H7 (cell line): ENCODE data around the gene ADCY5. TPM values are rescaled to one million over a fixed set of nuclear protein-coding genes. Genes with fewer than 3 reads are reported as not detected.

Experiments
- DNase-seq: peaks from one replicate; pipeline ENCODE4 v3.0.0; 2012
- H3K27me3 ChIP-seq: 2 replicates; pipeline ENCODE4 v1.6.0; 2011; ENCODE audit warnings: mild to moderate bottlenecking, low read length; ENCODE audit not compliant: control insufficient read depth, insufficient read depth
- H3K36me3 ChIP-seq: replicated peaks from 2 replicates; pipeline ENCODE4 v1.5.1; 2011; ENCODE audit warnings: low read length; ENCODE audit not compliant: control insufficient read depth, insufficient read depth
- H3K4me3 ChIP-seq: 2 replicates; pipeline ENCODE4 v1.5.1; 2011; ENCODE audit warnings: low read depth, mild to moderate bottlenecking, control low read depth, low read length, moderate library complexity; ENCODE audit not compliant: insufficient read depth
- total RNA-seq: library from RNA; depleted of rRNA; stranded (reverse); fragments of >200 nt; shearing (Covaris generic); gene quantifications from 2 replicates; pipeline ENCODE4 v1.2.3, GENCODE V29; 2014

Gene ADCY5
- total RNA-seq, 1 experiment from 2014 or later: 2.4 TPM

- no peaks in the 10 kb centered on the region for H3K36me3 ChIP-seq
- H3K27me3 ChIP-seq: no peaks in the 10 kb centered on the region
- no peak overlapping the region for H3K4me3 ChIP-seq
- no peak for DNase-seq
Measured at GRCh38 chr3:123327956-123328850, 120.7 kb downstream of the ADCY5 start.

DNA sequence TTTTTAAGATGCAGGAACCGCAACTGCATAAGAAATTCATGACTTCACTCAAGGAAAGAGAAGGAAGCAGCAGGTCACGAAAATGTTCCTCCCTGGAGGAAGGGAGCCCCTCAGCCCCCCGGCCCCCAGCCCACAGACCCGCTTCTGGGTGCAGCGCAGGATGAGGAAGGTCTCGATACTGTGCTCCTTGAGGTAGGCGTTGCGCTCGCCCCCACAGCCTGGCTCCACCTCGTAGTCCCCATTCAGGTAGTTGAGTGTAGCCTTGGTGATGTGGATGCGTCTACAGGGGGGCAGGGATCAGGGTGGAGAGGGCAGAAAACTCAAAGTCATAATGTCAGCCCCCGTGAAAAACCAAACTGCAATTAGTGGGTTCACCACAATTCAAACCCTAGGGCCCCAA is 121.4 kb downstream of the ADCY5 start:
- H3K4me3 ChIP-seq: no peak overlapping the region
- DNase-seq: no peak
- H3K27me3 ChIP-seq: no peaks in the 10 kb centered on the region
- H3K36me3 ChIP-seq: no peaks in the 10 kb centered on the region

- no peaks in the 10 kb centered on the region for H3K27me3 ChIP-seq
- H3K36me3 ChIP-seq: no peaks in the 10 kb centered on the region
- H3K4me3 ChIP-seq: no peak overlapping the region
- no peak for DNase-seq
Measured at GRCh38 chr3:123326531-123326930, 122.4 kb downstream of the ADCY5 start.

- no peaks in the 10 kb centered on the region for H3K27me3 ChIP-seq
- DNase-seq: no peak
- H3K4me3 ChIP-seq: no peak overlapping the region
- no peaks in the 10 kb centered on the region for H3K36me3 ChIP-seq
Measured at GRCh38 chr3:123325766-123326256, 123.1 kb downstream of the ADCY5 start.

DNA sequence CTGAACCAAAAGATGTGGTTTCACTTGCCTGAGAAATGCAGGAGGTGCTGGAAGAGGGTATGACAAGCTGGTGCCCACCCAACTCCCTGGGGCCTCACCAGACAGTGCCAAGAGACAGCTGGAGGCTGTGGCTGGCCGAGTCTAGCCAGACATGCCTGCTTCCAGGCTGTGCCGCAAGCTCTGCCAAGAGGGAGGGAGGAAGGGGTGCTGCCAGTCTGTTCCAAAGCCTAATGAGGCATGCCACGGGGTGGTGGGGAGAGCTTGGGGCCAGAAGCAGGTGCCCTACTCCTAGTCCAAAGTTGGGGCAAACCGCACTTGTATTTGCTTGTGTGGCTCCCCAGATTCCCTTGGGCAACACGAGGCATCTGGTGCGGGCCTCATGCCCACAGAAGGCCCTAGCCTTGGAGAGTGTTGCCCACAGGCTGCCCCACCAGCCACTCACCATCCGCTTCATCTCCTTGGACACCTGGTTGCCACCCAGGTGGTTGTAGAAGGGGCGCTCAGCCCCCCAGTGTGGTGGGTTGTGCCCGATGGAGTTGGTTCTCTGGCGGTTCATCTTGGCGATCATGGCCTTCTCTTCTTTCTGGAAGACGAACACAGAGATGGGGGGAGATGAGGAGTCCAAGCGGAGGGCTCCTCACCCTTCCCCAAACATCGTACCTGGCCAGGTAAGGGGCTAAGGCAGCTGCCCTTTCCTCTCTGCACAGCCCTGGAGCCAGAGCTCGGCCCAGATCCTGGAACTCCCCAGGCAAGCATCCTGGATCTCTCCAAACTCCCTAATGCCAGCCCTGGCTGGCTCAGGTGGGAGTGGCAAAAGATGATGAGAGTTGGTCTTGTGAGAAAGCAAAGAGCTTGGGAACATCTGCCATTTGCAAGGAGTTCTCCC is 123.8 kb downstream of the ADCY5 start:
- no peak overlapping the region for H3K4me3 ChIP-seq
- DNase-seq: no peak
- H3K36me3 ChIP-seq: no peaks in the 10 kb centered on the region
- H3K27me3 ChIP-seq: no peaks in the 10 kb centered on the region; the same call in 1 of the 2 replicates

DNA sequence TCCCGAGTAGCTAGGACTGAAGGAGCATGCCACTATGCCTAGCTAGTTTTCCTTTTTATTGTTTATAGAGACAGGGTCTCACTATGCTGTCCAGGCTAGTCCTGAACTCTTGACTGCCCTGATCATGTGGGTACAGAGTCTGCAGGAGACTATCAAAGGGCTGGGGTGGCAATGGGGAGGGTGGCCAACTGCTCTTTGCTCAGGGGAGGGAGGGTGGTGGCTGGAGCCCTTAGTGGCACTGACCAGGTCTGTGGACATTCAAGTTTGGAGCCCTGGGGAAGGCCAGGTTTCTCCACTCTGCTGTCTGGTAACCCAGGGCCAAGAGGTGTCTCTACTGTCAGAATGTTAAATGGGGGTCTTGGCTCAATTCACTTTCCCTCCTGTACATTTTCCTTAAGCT is 125.1 kb downstream of the ADCY5 start:
- DNase-seq: no peak
- Histone ChIP-seq H3K27me3 (no peaks in the 10 kb centered on the region; the same call in 1 of the 2 replicates), H3K36me3 (no peaks in the 10 kb centered on the region), H3K4me3 (no peak overlapping the region)

DNA sequence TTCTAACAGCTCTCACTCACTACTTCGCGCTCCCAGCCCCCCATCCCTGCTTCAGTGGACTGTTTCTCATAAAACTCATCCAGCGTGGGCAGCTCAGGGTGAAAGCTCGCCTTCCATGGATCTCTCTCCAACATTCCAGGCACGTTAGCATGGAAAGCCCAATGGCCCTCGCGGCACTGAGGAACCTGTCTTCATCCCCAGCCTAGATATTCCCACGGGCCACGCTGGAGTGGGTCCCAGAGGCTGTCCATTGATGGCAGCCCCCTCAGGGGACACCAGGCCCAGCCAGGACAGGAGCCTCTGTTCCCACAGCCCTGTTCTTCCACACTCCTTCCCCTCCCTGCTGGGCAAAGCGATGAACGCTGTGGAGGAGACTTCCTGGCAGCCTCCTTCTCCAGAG is 126.0 kb downstream of the ADCY5 start:
- H3K4me3 ChIP-seq: no peak overlapping the region
- DNase-seq: no peak
- H3K36me3 ChIP-seq: no peaks in the 10 kb centered on the region
- no peaks in the 10 kb centered on the region; the same call in 1 of the 2 replicates for H3K27me3 ChIP-seq

- no peak for DNase-seq
- Histone ChIP-seq H3K36me3 (no peaks in the 10 kb centered on the region), H3K27me3 (no peaks in the 10 kb centered on the region; the same call in 1 of the 2 replicates), H3K4me3 (no peak overlapping the region)
Measured at GRCh38 chr3:123321806-123322205, 127.1 kb downstream of the ADCY5 start.

DNA sequence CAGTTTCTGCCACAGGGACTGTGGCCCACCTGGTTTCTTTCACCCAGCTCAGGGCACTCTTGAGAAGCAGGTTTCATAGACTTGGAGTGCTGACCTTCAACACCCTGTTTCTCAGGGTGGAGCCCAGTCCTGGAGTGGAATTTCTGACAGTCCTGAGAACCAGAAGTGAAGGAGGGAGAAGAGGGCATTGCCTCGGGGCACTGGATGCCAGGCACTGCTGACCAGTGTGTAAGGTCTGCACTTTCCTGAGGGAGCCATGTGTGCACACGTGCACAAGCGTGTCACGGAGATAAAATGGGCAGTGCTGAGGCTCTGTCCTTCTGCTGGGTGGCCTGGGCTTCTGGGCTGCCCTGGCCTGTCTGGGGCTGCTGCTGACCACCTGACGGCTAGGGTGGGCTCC is 128.7 kb downstream of the ADCY5 start:
- DNase-seq: no peak
- Histone ChIP-seq H3K36me3 (no peaks in the 10 kb centered on the region), H3K27me3 (no peaks in the 10 kb centered on the region; the same call in 1 of the 2 replicates), H3K4me3 (no peak overlapping the region)

GRCh38 chr3:123319760-123320159 is 129.1 kb downstream of the ADCY5 start:
- DNase-seq: peak; percentile 88
- H3K4me3 ChIP-seq: no peak overlapping the region
- no peaks in the 10 kb centered on the region; the same call in 1 of the 2 replicates for H3K27me3 ChIP-seq
- H3K36me3 ChIP-seq: no peaks in the 10 kb centered on the region

- Histone ChIP-seq H3K36me3 (no peaks in the 10 kb centered on the region), H3K27me3 (no peaks in the 10 kb centered on the region; the same call in 1 of the 2 replicates), H3K4me3 (no peak overlapping the region)
- no peak for DNase-seq
Measured at GRCh38 chr3:123318374-123318773, 130.5 kb downstream of the ADCY5 start.

DNA sequence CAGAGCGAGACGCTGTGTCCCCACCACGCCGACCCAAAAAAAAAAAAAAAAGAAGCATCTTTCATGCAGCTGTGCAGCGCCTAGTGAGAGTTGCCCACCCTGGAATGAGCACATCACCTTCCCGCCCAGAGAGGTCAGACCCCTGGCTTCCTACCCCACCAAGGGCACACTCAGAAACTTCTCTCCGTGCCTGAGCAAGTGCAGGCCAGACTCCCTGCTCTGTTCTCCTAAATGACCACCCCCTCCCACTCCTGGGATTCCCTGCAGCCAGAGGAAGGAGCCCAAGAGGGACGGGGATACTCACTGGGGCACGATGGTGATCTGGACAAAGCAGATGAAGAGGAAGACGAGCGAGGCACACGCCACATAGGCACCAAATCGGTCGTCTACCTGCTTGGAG is 131.2 kb downstream of the ADCY5 start:
- no peak for DNase-seq
- no peak overlapping the region for H3K4me3 ChIP-seq
- no peaks in the 10 kb centered on the region; the same call in 1 of the 2 replicates for H3K27me3 ChIP-seq
- H3K36me3 ChIP-seq: no peaks in the 10 kb centered on the region

DNA sequence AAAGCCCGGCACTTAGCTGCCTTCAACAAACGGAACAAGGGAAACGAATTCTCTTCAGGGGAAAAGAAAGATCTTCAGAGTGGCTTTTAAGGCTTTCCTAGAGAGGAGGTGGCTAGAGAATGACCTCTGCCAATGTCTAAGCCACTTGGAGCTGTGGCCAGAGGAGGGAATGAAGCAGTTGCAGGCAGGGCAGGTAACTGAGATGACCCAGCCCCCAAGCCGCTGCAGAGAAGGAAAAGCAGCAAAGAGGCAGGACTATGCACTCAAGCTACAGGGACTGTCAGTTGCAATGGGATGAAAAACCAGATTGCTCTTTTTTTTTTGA is 133.7 kb downstream of the ADCY5 start:
- no peak for DNase-seq
- H3K4me3 ChIP-seq: no peak overlapping the region

GRCh38 chr3:123314359-123315270 is 134.3 kb downstream of the ADCY5 start:
- peak; percentile 94 for DNase-seq
- Histone ChIP-seq H3K36me3 (no peaks in the 10 kb centered on the region), H3K4me3 (no peak overlapping the region), H3K27me3 (no peaks in the 10 kb centered on the region)

More for the DNA sequence above, 133.7 kb downstream of the ADCY5 start:
- H3K27me3 ChIP-seq: no peaks in the 10 kb centered on the region; the same call in 1 of the 2 replicates
- H3K36me3 ChIP-seq: no peaks in the 10 kb centered on the region
